Uterus (tissue), 2 donors: ENCODE measurements around the gene MICAL2.

Experiments
- CTCF ChIP-seq, 4 experiments: fragments of 200-600 bp in 2 of 4; fragments of 450-650 bp in 2 of 4; sonication (generic) in 2 of 4; IDR thresholded peaks; one replicate each; pipeline ENCODE4 v1.5.1; 2016 to 2019; ENCODE audit warnings: antibody characterized with exemption in 4 of 4, mild to moderate bottlenecking in 2 of 4, moderate library complexity in 1 of 4
- POLR2A ChIP-seq, 2 donors: fragments of 450-650 bp; IDR thresholded peaks; one replicate each; pipeline ENCODE4 v1.6.1; 2016; ENCODE audit warnings: antibody characterized with exemption in 2 of 2, mild to moderate bottlenecking in 1 of 2, moderate library complexity in 1 of 2

- TF ChIP-seq CTCF (IDR thresholded peaks at IDR 0.05) (no peak), POLR2A (IDR thresholded peaks at IDR 0.05) (no peak)
Measured at GRCh38 chr11:12143461-12144258, 33.3 kb downstream of the MICAL2 start.
